GM21381 (cell line): ENCODE results near the gene NAMPT.
"Not testable (repeated sequence)": the region's sequence is repeated elsewhere in the genome, so short reads cannot be mapped to it uniquely, and the experiment has no call there.

Experiments used
- ATAC-seq: cut with Tn5 transposase; IDR thresholded peaks from one replicate; pipeline ENCODE4 v1.9.1; 2021; ENCODE audit warnings: mild to moderate bottlenecking, moderate library complexity; ENCODE audit not compliant: unreplicated experiment

NAMPT gene

GRCh38 chr7:106238830-106239229 lies 46.0 kb downstream of the NAMPT start:
- no peak for ATAC-seq

GRCh38 chr7:106236065-106236464 lies 48.7 kb downstream of the NAMPT start:
- no peak for ATAC-seq

GRCh38 chr7:106234425-106234824 lies 50.4 kb downstream of the NAMPT start:
- ATAC-seq, result no peak

- no peak for ATAC-seq
Observed at GRCh38 chr7:106231856-106232490, 52.8 kb downstream of the NAMPT start.

GRCh38 chr7:106225856-106226255 lies 58.9 kb downstream of the NAMPT start:
- ATAC-seq, result no peak

GRCh38 chr7:106224797-106225196 lies 60.0 kb downstream of the NAMPT start:
- ATAC-seq, result no peak

- no peak for ATAC-seq
Observed at GRCh38 chr7:106223156-106223555, 61.6 kb downstream of the NAMPT start.

- no peak for ATAC-seq
Observed at GRCh38 chr7:106222545-106222944, 62.2 kb downstream of the NAMPT start.

GRCh38 chr7:106220307-106220706 lies 64.5 kb downstream of the NAMPT start:
- no peak for ATAC-seq

- ATAC-seq, result no peak
Observed at GRCh38 chr7:106219170-106219569, 65.6 kb downstream of the NAMPT start.

GRCh38 chr7:106218546-106218945 lies 66.2 kb downstream of the NAMPT start:
- ATAC-seq, result no peak

GRCh38 chr7:106216923-106217542 lies 67.8 kb downstream of the NAMPT start:
- ATAC-seq, result no peak

GRCh38 chr7:106216517-106216922 lies 68.3 kb downstream of the NAMPT start:
- ATAC-seq, result no peak

GRCh38 chr7:106215868-106216516 lies 68.8 kb downstream of the NAMPT start:
- no peak for ATAC-seq

GRCh38 chr7:106208944-106209343 lies 75.8 kb downstream of the NAMPT start:
- ATAC-seq, result not testable (repeated sequence)

- ATAC-seq, result no peak
Observed at GRCh38 chr7:106206826-106207541, 77.8 kb downstream of the NAMPT start.

- no peak for ATAC-seq
Observed at GRCh38 chr7:106205621-106206222, 79.1 kb downstream of the NAMPT start.

- no peak for ATAC-seq
Observed at GRCh38 chr7:106203473-106203872, 81.3 kb downstream of the NAMPT start.

- no peak for ATAC-seq
Observed at GRCh38 chr7:106201164-106201563, 83.6 kb downstream of the NAMPT start.

GRCh38 chr7:106199813-106200364 lies 84.9 kb downstream of the NAMPT start:
- no peak for ATAC-seq

GRCh38 chr7:106199024-106199423 lies 85.8 kb downstream of the NAMPT start:
- ATAC-seq, result no peak
